Measurements from ENCODE around the gene HSD11B1. TPM values are rescaled to one million over a fixed set of nuclear protein-coding genes. Genes with fewer than 3 reads are reported as not detected.

The HSD11B1 gene
- total RNA-seq, 1 experiment from 2014 or later = not detected

- Mint-ChIP-seq H3K36me3 (no peaks in the 10 kb centered on the region), H3K4me3 (no peak overlapping the region), H3K27ac (no peak overlapping the region), H3K9me3 (no peaks in the 10 kb centered on the region), H3K4me1 (no peaks in the 10 kb centered on the region), H3K27me3 (ENCODE audit: low read depth) (peaks cover 3% of the 10 kb centered on the region; the same call in 1 of the 2 replicates)
- TF ChIP-seq E2F1 (CRISPR knock-in tag; IDR thresholded peaks at IDR 0.05) (no peak), CDX4 (CRISPR knock-in tag; IDR thresholded peaks at IDR 0.05; ENCODE audit: borderline replicate concordance) (no peak), HMGA2 (CRISPR knock-in tag; IDR thresholded peaks at IDR 0.05) (no peak), ZBTB21 (CRISPR knock-in tag; IDR thresholded peaks at IDR 0.05; ENCODE audit: borderline replicate concordance) (no peak), NFATC4 (CRISPR knock-in tag; IDR thresholded peaks at IDR 0.05) (no peak), NFYB (CRISPR knock-in tag; conservative IDR thresholded peaks at IDR 0.05; ENCODE audit: low read depth) (no peak), CBFB (CRISPR knock-in tag; IDR thresholded peaks at IDR 0.05; ENCODE audit: low read depth) (no peak), PRDM15 (CRISPR knock-in tag; IDR thresholded peaks at IDR 0.05) (no peak), RORB (CRISPR knock-in tag; IDR thresholded peaks at IDR 0.05) (no peak), SOX15 (CRISPR knock-in tag; IDR thresholded peaks at IDR 0.05) (no peak), JAZF1 (CRISPR knock-in tag; IDR thresholded peaks at IDR 0.05) (no peak), ZBTB43 (CRISPR knock-in tag; IDR thresholded peaks at IDR 0.05) (no peak)
- TF ChIP-seq, protein P1, sequence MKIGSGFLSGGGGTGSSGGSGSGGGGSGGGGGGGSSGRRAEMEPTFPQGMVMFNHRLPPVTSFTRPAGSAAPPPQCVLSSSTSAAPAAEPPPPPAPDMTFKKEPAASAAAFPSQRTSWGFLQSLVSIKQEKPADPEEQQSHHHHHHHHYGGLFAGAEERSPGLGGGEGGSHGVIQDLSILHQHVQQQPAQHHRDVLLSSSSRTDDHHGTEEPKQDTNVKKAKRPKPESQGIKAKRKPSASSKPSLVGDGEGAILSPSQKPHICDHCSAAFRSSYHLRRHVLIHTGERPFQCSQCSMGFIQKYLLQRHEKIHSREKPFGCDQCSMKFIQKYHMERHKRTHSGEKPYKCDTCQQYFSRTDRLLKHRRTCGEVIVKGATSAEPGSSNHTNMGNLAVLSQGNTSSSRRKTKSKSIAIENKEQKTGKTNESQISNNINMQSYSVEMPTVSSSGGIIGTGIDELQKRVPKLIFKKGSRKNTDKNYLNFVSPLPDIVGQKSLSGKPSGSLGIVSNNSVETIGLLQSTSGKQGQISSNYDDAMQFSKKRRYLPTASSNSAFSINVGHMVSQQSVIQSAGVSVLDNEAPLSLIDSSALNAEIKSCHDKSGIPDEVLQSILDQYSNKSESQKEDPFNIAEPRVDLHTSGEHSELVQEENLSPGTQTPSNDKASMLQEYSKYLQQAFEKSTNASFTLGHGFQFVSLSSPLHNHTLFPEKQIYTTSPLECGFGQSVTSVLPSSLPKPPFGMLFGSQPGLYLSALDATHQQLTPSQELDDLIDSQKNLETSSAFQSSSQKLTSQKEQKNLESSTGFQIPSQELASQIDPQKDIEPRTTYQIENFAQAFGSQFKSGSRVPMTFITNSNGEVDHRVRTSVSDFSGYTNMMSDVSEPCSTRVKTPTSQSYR (CRISPR knock-in tag; IDR thresholded peaks at IDR 0.05) = no peak
- TF ChIP-seq, protein P2, sequence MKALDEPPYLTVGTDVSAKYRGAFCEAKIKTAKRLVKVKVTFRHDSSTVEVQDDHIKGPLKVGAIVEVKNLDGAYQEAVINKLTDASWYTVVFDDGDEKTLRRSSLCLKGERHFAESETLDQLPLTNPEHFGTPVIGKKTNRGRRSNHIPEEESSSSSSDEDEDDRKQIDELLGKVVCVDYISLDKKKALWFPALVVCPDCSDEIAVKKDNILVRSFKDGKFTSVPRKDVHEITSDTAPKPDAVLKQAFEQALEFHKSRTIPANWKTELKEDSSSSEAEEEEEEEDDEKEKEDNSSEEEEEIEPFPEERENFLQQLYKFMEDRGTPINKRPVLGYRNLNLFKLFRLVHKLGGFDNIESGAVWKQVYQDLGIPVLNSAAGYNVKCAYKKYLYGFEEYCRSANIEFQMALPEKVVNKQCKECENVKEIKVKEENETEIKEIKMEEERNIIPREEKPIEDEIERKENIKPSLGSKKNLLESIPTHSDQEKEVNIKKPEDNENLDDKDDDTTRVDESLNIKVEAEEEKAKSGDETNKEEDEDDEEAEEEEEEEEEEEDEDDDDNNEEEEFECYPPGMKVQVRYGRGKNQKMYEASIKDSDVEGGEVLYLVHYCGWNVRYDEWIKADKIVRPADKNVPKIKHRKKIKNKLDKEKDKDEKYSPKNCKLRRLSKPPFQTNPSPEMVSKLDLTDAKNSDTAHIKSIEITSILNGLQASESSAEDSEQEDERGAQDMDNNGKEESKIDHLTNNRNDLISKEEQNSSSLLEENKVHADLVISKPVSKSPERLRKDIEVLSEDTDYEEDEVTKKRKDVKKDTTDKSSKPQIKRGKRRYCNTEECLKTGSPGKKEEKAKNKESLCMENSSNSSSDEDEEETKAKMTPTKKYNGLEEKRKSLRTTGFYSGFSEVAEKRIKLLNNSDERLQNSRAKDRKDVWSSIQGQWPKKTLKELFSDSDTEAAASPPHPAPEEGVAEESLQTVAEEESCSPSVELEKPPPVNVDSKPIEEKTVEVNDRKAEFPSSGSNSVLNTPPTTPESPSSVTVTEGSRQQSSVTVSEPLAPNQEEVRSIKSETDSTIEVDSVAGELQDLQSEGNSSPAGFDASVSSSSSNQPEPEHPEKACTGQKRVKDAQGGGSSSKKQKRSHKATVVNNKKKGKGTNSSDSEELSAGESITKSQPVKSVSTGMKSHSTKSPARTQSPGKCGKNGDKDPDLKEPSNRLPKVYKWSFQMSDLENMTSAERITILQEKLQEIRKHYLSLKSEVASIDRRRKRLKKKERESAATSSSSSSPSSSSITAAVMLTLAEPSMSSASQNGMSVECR (CRISPR knock-in tag; IDR thresholded peaks at IDR 0.05; ENCODE audit: borderline replicate concordance) = no peak
- ChIA-PET POLR2A (no interaction called here), CTCF (no interaction called here)
- no peak for DNase-seq (ENCODE audit: low spot score)
- ATAC-seq = no peak
These were observed 15.7 kb downstream of the HSD11B1 start for GRCh38 chr1:209720326-209720725.
